Keratinocyte (primary cell): Measurements from ENCODE around the gene AAR2. TPM values are rescaled to one million over a fixed set of nuclear protein-coding genes. Genes with fewer than 3 reads are reported as not detected.

ENCODE experiments used
- DNase-seq: peaks from one replicate; pipeline ENCODE4 v3.0.0-alpha.2; 2011; ENCODE audit warnings: low read depth, missing footprints, low spot score
- FAIRE-seq: peaks from 2 replicates; lab custom pipeline; 2011; peaks lifted over from hg19 to GRCh38; lab: Jason Lieb, UNC
- H2AFZ ChIP-seq: 2 replicates; pipeline ENCODE4 v1.6.0; 2012; ENCODE audit warnings: low read length, control low read depth, inconsistent platforms; ENCODE audit not compliant: control insufficient read depth
- H3K27ac ChIP-seq: 2 replicates; pipeline ENCODE4 v1.5.1; 2011; ENCODE audit warnings: low read length; ENCODE audit not compliant: control insufficient read depth, insufficient read depth
- H3K27me3 ChIP-seq: 3 replicates; pipeline ENCODE4 v1.6.0; 2011; ENCODE audit warnings: low read length; ENCODE audit not compliant: control insufficient read depth, insufficient read depth; ENCODE audit errors: extremely low read depth
- H3K36me3 ChIP-seq, 2 experiments: 2 replicates in 1 of 2; 3 replicates in 1 of 2; pipeline ENCODE4 v1.5.1; 2011; ENCODE audit warnings: low read length in 2 of 2, mild to moderate bottlenecking in 1 of 2; ENCODE audit not compliant: control insufficient read depth in 2 of 2, insufficient read depth in 2 of 2; ENCODE audit errors: extremely low read depth in 1 of 2
- H3K4me1 ChIP-seq: 3 replicates; pipeline ENCODE4 v1.5.1; 2011; ENCODE audit warnings: low read length; ENCODE audit not compliant: control insufficient read depth, insufficient read depth; ENCODE audit errors: extremely low read depth
- H3K4me2 ChIP-seq: 3 replicates; pipeline ENCODE4 v1.6.0; 2011; ENCODE audit warnings: low read depth, low read length; ENCODE audit not compliant: control insufficient read depth, insufficient read depth; ENCODE audit errors: extremely low read depth
- H3K4me3 ChIP-seq, 3 experiments: fragments of 200-600 bp in 1 of 3; sonication (generic) in 1 of 3; 2 replicates in 2 of 3; 3 replicates in 1 of 3; pipeline ENCODE4 v1.5.1; 2011 to 2016; ENCODE audit warnings: low read length in 3 of 3, mild to moderate bottlenecking in 3 of 3, control low read depth in 2 of 3, inconsistent platforms in 1 of 3, low read depth in 1 of 3, mixed read lengths in 1 of 3, mixed run types in 1 of 3, moderate library complexity in 1 of 3; ENCODE audit not compliant: control insufficient read depth in 2 of 3, insufficient read depth in 2 of 3; ENCODE audit errors: extremely low read depth in 1 of 3
- H3K79me2 ChIP-seq: 2 replicates; pipeline ENCODE4 v1.6.0; 2012; ENCODE audit warnings: low read length; ENCODE audit not compliant: control insufficient read depth, insufficient read depth
- H3K9ac ChIP-seq: 3 replicates; pipeline ENCODE4 v1.6.0; 2011; ENCODE audit warnings: low read length; ENCODE audit not compliant: control insufficient read depth, insufficient read depth; ENCODE audit errors: extremely low read depth
- H3K9me1 ChIP-seq: 3 replicates; pipeline ENCODE4 v1.6.0; 2011; ENCODE audit warnings: low read length; ENCODE audit not compliant: control insufficient read depth, insufficient read depth; ENCODE audit errors: extremely low read depth
- H3K9me3 ChIP-seq: 2 replicates; pipeline ENCODE4 v1.5.1; 2012; ENCODE audit warnings: low read depth, low read length; ENCODE audit not compliant: control insufficient read depth
- H4K20me1 ChIP-seq: 3 replicates; pipeline ENCODE4 v1.6.0; 2011; ENCODE audit warnings: low read length; ENCODE audit not compliant: control insufficient read depth, insufficient read depth; ENCODE audit errors: extremely low read depth
- EZH2 ChIP-seq: IDR thresholded peaks from one replicate; pipeline ENCODE4 v1.6.1; 2012; ENCODE audit warnings: inconsistent platforms, mild to moderate bottlenecking, low read length, moderate library complexity
- dilution Hi-C: fragments of 300-500 bp; cut with MboI; formaldehyde crosslinking; loops from one replicate; pipeline ENCODE4 v1.7.0; 2020; ENCODE audit warnings: low sequenced_read_pairs; ENCODE audit not compliant: extremely low pct_ligation_motif_present
- polyA plus RNA-seq, 5 experiments: library from polyadenylated mRNA; depleted of rRNA in 3 of 5; stranded (reverse) in 3 of 5; stranded (forward) in 1 of 5; unstranded in 1 of 5; fragments of >200 nt; gene quantifications; 1 replicate in 1 of 5; 2 replicates in 3 of 5; 3 replicates in 1 of 5; pipeline versions ENCODE4 v1.2.1 to v1.2.3, GENCODE V29; 2011 to 2012; ENCODE audit warnings: missing spikeins in 2 of 5, low read depth in 1 of 5, low replicate concordance in 1 of 5
- TF ChIP-seq, protein P1 (sequence below), 3 experiments: IDR thresholded peaks in 1 of 3; conservative IDR thresholded peaks in 1 of 3; optimal IDR thresholded peaks in 1 of 3; 2 replicates in 2 of 3; 3 replicates in 1 of 3; pipeline versions ENCODE3 to v1.5.1; 2011; ENCODE audit warnings: low read length in 3 of 3, mild to moderate bottlenecking in 3 of 3, moderate library complexity in 2 of 3, control low read depth in 1 of 3, inconsistent platforms in 1 of 3; ENCODE audit not compliant: insufficient read depth in 2 of 3; ENCODE audit errors: extremely low read depth in 1 of 3

The AAR2 gene
- polyA plus RNA-seq, 1 donor (not counting 4 experiments of a cell fraction or from before 2014, with no cell fraction given): 20.1 TPM

- H3K9ac ChIP-seq: no peak overlapping the region
- no peak for FAIRE-seq
Measured at GRCh38 chr20:36279776-36280175, 43.5 kb downstream of the AAR2 start.

DNA sequence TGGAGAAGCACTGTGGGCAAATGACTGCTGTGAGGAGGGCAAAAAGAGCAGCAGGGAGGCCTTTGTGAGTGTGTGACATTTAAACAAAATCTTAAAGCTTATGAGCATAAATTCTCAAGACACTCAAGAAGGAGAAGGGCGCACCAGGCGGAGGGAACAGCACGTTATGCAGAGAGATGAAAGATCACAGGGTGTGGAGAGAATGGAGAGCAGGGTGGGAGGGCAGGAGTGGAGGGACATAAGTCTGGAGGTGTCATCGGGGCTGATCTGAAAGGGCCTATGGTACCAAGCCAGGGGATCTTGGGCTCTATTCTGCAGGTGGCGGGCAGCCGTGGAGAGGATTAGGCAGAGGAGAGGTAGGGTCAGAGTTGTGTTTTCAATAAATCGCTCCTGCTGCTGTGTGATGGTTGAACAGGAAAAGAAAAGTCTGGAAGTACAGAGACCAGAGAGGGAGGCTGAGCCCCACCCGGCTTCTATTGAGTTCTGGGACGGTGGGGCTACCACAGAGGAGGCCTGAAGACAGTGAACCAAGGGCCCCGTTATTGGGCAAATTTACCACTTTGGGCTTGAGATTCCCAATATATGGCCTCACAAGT is 45.6 kb downstream of the AAR2 start:
- no peak for TF ChIP-seq EZH2
- TF ChIP-seq, protein P1, sequence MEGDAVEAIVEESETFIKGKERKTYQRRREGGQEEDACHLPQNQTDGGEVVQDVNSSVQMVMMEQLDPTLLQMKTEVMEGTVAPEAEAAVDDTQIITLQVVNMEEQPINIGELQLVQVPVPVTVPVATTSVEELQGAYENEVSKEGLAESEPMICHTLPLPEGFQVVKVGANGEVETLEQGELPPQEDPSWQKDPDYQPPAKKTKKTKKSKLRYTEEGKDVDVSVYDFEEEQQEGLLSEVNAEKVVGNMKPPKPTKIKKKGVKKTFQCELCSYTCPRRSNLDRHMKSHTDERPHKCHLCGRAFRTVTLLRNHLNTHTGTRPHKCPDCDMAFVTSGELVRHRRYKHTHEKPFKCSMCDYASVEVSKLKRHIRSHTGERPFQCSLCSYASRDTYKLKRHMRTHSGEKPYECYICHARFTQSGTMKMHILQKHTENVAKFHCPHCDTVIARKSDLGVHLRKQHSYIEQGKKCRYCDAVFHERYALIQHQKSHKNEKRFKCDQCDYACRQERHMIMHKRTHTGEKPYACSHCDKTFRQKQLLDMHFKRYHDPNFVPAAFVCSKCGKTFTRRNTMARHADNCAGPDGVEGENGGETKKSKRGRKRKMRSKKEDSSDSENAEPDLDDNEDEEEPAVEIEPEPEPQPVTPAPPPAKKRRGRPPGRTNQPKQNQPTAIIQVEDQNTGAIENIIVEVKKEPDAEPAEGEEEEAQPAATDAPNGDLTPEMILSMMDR (optimal IDR thresholded peaks at IDR 0.05 in 1 of 3, IDR thresholded peaks at IDR 0.05 in 1 of 3, conservative IDR thresholded peaks at IDR 0.05 in 1 of 3; ENCODE audit: extremely low read depth in 1 of 3, insufficient read depth in 2 of 3, low read length in 3 of 3): no peak
- no peak for FAIRE-seq
- DNase-seq: no peak
- H3K36me3 ChIP-seq: no peaks in the 10 kb centered on the region
- H3K27ac ChIP-seq: no peak overlapping the region
- no peaks in the 10 kb centered on the region for H3K9me1 ChIP-seq
- H3K9ac ChIP-seq: no peak overlapping the region
- dilution Hi-C loops: no loop called here
- H3K27me3 ChIP-seq: no peaks in the 10 kb centered on the region
- no peak overlapping the region for H3K4me2 ChIP-seq
- H3K79me2 ChIP-seq: no peaks in the 10 kb centered on the region
- no peaks in the 10 kb centered on the region for H3K9me3 ChIP-seq
- H2AFZ ChIP-seq: no peak overlapping the region
- no peaks in the 10 kb centered on the region for H3K4me1 ChIP-seq
- H4K20me1 ChIP-seq: no peaks in the 10 kb centered on the region
- H3K4me3 ChIP-seq: no peak overlapping the region

More at GRCh38 chr20:36279776-36280175, 43.5 kb downstream of the AAR2 start:
- Histone ChIP-seq H3K4me1 (no peaks in the 10 kb centered on the region), H3K27me3 (no peaks in the 10 kb centered on the region), H3K27ac (no peak overlapping the region), H3K9me1 (no peaks in the 10 kb centered on the region), H3K4me2 (no peak overlapping the region), H3K79me2 (no peaks in the 10 kb centered on the region), H3K4me3 (no peak overlapping the region), H4K20me1 (no peaks in the 10 kb centered on the region), H3K9me3 (no peaks in the 10 kb centered on the region), H3K36me3 (no peaks in the 10 kb centered on the region), H2AFZ (no peak overlapping the region)
- TF ChIP-seq, protein P1 (optimal IDR thresholded peaks at IDR 0.05 in 1 of 3, IDR thresholded peaks at IDR 0.05 in 1 of 3, conservative IDR thresholded peaks at IDR 0.05 in 1 of 3; ENCODE audit: extremely low read depth in 1 of 3, insufficient read depth in 2 of 3, low read length in 3 of 3): no peak
- no peak for TF ChIP-seq EZH2
- DNase-seq: no peak
- dilution Hi-C loops: no loop called here
